ENCODE measurements around the gene LETM1.

DNA sequence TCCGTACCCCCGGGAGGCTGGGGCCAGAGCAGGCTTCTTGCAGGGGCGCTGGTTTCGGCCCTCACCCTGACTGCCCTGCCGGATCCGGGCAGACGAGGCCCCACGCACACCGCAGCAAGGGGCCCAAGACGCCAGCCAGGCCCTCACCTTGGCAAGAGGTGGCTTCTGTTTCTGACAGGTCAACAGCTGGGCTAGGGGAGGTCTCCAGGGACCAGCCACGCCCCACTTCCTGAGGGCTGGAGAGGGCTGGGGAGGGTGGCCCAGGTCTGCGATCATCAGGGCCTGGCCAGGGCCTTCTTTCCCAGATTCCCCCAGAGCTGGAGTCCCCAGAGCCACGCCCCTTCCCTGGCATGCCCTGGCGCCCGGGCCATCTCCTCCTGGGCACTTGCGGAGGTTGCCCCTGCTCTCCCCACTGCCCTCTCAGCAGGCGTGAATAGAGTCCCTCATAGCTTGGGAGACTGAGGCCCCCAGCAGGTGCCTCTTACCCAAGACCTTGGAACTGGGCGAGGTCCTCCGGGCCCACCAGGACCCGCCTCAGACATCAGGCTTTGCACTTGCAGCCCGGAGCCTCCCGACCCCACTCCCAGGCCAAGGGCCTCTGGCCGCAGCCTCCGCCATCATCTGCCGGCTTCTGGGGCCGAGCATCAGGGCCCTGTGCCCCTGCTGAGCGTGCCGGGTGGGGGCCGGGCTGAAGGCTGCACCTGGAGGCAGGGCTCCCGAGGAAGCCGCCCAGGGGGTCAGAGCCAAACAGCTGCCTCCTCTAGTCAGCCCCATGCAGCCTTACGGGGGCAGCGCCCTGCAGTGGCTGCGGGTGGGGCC lies 69.2 kb downstream of the LETM1 start:
- no peak for TF ChIP-seq TAF1 (IDR thresholded peaks at IDR 0.05; ENCODE audit: borderline replicate concordance, insufficient read depth, low read length)
- no peak for TF ChIP-seq POLR2AphosphoS5 (IDR thresholded peaks at IDR 0.05; ENCODE audit: low read depth, low read length)
- TF ChIP-seq SIN3A (IDR thresholded peaks at IDR 0.05; ENCODE audit: borderline replicate concordance, insufficient read depth, low read length) = no peak

All from PFSK-1 (cell line).